SK-N-SH (cell line): Measurements from ENCODE around the gene SRRM4. TPM values are rescaled to one million over a fixed set of nuclear protein-coding genes. Genes with fewer than 3 reads are reported as not detected.

Experiments used
- CTCF ChIA-PET: fragments of 300-600, 350-600 bp; formaldehyde crosslinking; extraction: SDS; loops from one replicate; lab custom pipeline; 2021; lab: Yijun Ruan, JAX
- POLR2A ChIA-PET: fragments of 350-600 bp; sonication (Branson Sonifier 250); formaldehyde crosslinking; extraction: SDS; loops from one replicate; lab custom pipeline; 2020; ENCODE audit warnings: antibody characterized with exemption, inconsistent platforms; lab: Yijun Ruan, JAX
- DNase-seq: peaks from one replicate; pipeline ENCODE4 v3.0.0; 2012
- H2AFZ ChIP-seq: fragments of 200-600 bp; sonication (generic); 2 replicates; pipeline ENCODE4 v1.8.1; 2016; ENCODE audit warnings: antibody characterized with exemption, mild to moderate bottlenecking, low read depth
- H3F3A ChIP-seq: fragments of 200-600 bp; sonication (generic); replicated peaks from 2 replicates; pipeline ENCODE3; 2016; ENCODE audit warnings: antibody characterized with exemption, mild to moderate bottlenecking; ENCODE audit not compliant: insufficient read depth
- H3K27ac ChIP-seq, 2 experiments: fragments of 200-500 bp in 1 of 2; fragments of 200-600 bp in 1 of 2; sonication (Bioruptor generic) in 1 of 2; sonication (generic), shearing (Covaris generic) in 1 of 2; 2 replicates each; pipeline versions ENCODE4 v1.5.1 to v1.6.1; 2014 to 2016; ENCODE audit warnings: low read depth in 2 of 2, inconsistent platforms in 1 of 2, low read length in 1 of 2, mild to moderate bottlenecking in 1 of 2, mixed read lengths in 1 of 2
- H3K27me3 ChIP-seq: fragments of 200-600 bp; sonication (generic), shearing (Covaris generic); 2 replicates; pipeline ENCODE4 v1.6.1; 2016; ENCODE audit warnings: mixed run types; ENCODE audit not compliant: insufficient read depth
- H3K36me3 ChIP-seq, 2 experiments: fragments of 200-500 bp in 1 of 2; fragments of 200-600 bp in 1 of 2; sonication (Bioruptor generic) in 1 of 2; sonication (generic) in 1 of 2; replicated peaks in 1 of 2; 2 replicates each; pipeline versions ENCODE3 to v1.5.1; 2014 to 2016; ENCODE audit warnings: low read length in 1 of 2, mild to moderate bottlenecking in 1 of 2; ENCODE audit not compliant: insufficient read depth in 2 of 2, control insufficient read depth in 1 of 2
- H3K4me1 ChIP-seq, 2 experiments: fragments of 200-500 bp in 1 of 2; fragments of 200-600 bp in 1 of 2; sonication (Bioruptor generic) in 1 of 2; sonication (generic), shearing (Covaris generic) in 1 of 2; 2 replicates each; pipeline versions ENCODE4 v1.5.1 to v1.6.1; 2014 to 2016; ENCODE audit warnings: low read depth in 1 of 2, low read length in 1 of 2, mixed run types in 1 of 2; ENCODE audit not compliant: insufficient read depth in 2 of 2, control insufficient read depth in 1 of 2
- H3K4me2 ChIP-seq: fragments of 200-600 bp; sonication (generic), shearing (Covaris generic); 2 replicates; pipeline ENCODE4 v1.6.1; 2017; ENCODE audit warnings: mixed run types
- H3K4me3 ChIP-seq, 2 experiments: fragments of 200-500 bp in 1 of 2; fragments of 200-600 bp in 1 of 2; sonication (Bioruptor generic) in 1 of 2; sonication (generic), shearing (Covaris generic) in 1 of 2; 2 replicates each; pipeline versions ENCODE4 v1.5.1 to v1.8.1; 2014 to 2016; ENCODE audit warnings: low read depth in 2 of 2, inconsistent platforms in 1 of 2, low read length in 1 of 2, mild to moderate bottlenecking in 1 of 2, mixed read lengths in 1 of 2, moderate library complexity in 1 of 2
- H3K79me2 ChIP-seq: fragments of 200-600 bp; sonication (generic); 2 replicates; pipeline ENCODE4 v1.8.1; 2017; ENCODE audit warnings: mild to moderate bottlenecking; ENCODE audit not compliant: insufficient read depth
- H3K9ac ChIP-seq: fragments of 200-600 bp; sonication (generic); 2 replicates; pipeline ENCODE4 v1.6.1; 2017; ENCODE audit warnings: mixed run types
- H3K9me2 ChIP-seq: fragments of 200-600 bp; sonication (generic); 2 replicates; pipeline ENCODE4 v1.6.1; 2017; ENCODE audit warnings: mixed run types
- H3K9me3 ChIP-seq: fragments of 200-600 bp; sonication (generic); 2 replicates; pipeline ENCODE4 v1.6.1; 2017; ENCODE audit warnings: mixed run types, mild to moderate bottlenecking, moderate library complexity
- H4K20me1 ChIP-seq: fragments of 200-600 bp; sonication (generic); 2 replicates; pipeline ENCODE4 v1.6.1; 2017; ENCODE audit warnings: mild to moderate bottlenecking, mixed run types; ENCODE audit not compliant: insufficient read depth
- ELF1 ChIP-seq: IDR thresholded peaks from 2 replicates; pipeline ENCODE4 v1.4.0; 2012
- FOXJ3 ChIP-seq: sonication (generic); formaldehyde crosslinking; IDR thresholded peaks from 2 replicates; pipeline ENCODE4 v1.5.1; 2020; ENCODE audit warnings: mild to moderate bottlenecking, missing genetic modification reagents
- FOXM1 ChIP-seq: IDR thresholded peaks from 2 replicates; pipeline ENCODE4 v1.4.0; 2012; ENCODE audit warnings: low read depth, mild to moderate bottlenecking
- GABPA ChIP-seq: IDR thresholded peaks from 2 replicates; pipeline ENCODE4 v1.4.0; 2012; ENCODE audit warnings: low read depth, mild to moderate bottlenecking
- GATA2 ChIP-seq: sonication (generic); formaldehyde crosslinking; IDR thresholded peaks from 2 replicates; pipeline ENCODE4 v1.5.0; 2020; ENCODE audit warnings: mild to moderate bottlenecking, missing genetic modification reagents
- JUND ChIP-seq: IDR thresholded peaks from 2 replicates; pipeline ENCODE4 v1.4.0; 2012
- MEF2A ChIP-seq: IDR thresholded peaks from 2 replicates; pipeline ENCODE4 v1.4.0; 2012; ENCODE audit warnings: low read depth, borderline replicate concordance
- NFIC ChIP-seq: IDR thresholded peaks from 2 replicates; pipeline ENCODE4 v1.4.0; 2012; ENCODE audit warnings: borderline replicate concordance
- NRF1 ChIP-seq: IDR thresholded peaks from 2 replicates; pipeline ENCODE4 v1.6.1; 2012; ENCODE audit warnings: low read depth, mild to moderate bottlenecking, low read length
- RCOR1 ChIP-seq: fragments of 150-350 bp; IDR thresholded peaks from 2 replicates; pipeline ENCODE4 v1.6.1; 2017; ENCODE audit warnings: antibody characterized with exemption, low read length
- RXRA ChIP-seq: IDR thresholded peaks from 2 replicates; pipeline ENCODE4 v1.4.0; 2012; ENCODE audit warnings: low read depth, mild to moderate bottlenecking, borderline replicate concordance
- TCF12 ChIP-seq: IDR thresholded peaks from 2 replicates; pipeline ENCODE4 v1.4.0; 2012
- TEAD4 ChIP-seq: IDR thresholded peaks from 2 replicates; pipeline ENCODE4 v1.4.0; 2012; ENCODE audit warnings: mild to moderate bottlenecking, borderline replicate concordance; ENCODE audit not compliant: insufficient read depth
- YY1 ChIP-seq: IDR thresholded peaks from 2 replicates; pipeline ENCODE4 v1.4.0; 2012; ENCODE audit warnings: low read depth, mild to moderate bottlenecking
- WGBS: methylation state at CpG from one replicate; pipeline ENCODE4 v1.1.6; 2017; ENCODE audit warnings: low lambda C conversion rate; 5-methylcytosine and 5-hydroxymethylcytosine counted together
- polyA plus RNA-seq, 3 experiments: library from polyadenylated mRNA; depleted of rRNA; stranded (reverse); fragments of >200 nt; gene quantifications; 2 replicates each; pipeline ENCODE4 v1.2.3, GENCODE V29; 2012
- TF ChIP-seq, protein P1 (sequence below): IDR thresholded peaks from 2 replicates; pipeline ENCODE4; 2012
- TF ChIP-seq, protein P2 (sequence below): IDR thresholded peaks from 2 replicates; pipeline ENCODE4 v1.4.0; 2012; ENCODE audit warnings: low read depth, borderline replicate concordance
- TF ChIP-seq, protein P3 (sequence below): fragments of 150-350 bp; IDR thresholded peaks from 2 replicates; pipeline ENCODE4 v1.6.1; 2016; ENCODE audit warnings: mild to moderate bottlenecking, low read depth, low read length
- TF ChIP-seq, protein P4 (sequence below): IDR thresholded peaks from 2 replicates; pipeline ENCODE4 v1.6.1; 2012; ENCODE audit warnings: mild to moderate bottlenecking, low read depth, low read length, moderate library complexity

The SRRM4 gene
- polyA plus RNA-seq, 1 of the 3 experiments (the other 2 are of a cell fraction), result 0.03 TPM

DNA sequence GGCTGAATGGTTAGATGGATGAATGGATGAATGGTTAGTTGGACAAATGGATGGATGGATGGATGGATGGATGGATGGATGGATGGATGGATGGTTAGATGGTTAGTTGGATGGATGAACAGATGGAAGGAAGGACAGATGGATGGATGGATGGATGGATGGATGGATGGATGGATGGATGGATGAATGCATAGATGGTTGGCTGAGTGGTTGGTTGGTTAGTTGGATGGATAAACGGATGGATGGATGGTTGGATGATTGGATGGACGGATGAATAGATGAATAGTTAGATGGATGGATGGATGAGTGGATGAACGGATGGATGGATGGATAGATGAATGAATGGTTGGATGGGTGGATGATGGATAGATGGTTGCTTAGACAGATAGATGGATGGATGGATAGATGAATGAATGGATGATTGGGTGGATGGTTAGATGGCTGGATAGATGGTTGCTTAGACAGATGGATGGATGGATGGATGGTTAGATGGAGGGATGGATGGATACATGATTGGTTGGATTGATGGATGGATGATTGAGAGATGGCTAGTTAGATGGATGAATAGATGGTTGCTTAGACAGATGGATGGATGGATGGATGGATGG is 148.6 kb downstream of the SRRM4 start:
- Histone ChIP-seq H3K9me2 (no peaks in the 10 kb centered on the region), H3K4me2 (no peak overlapping the region), H3K27me3 (no peaks in the 10 kb centered on the region), H3K27ac (no peak overlapping the region), H3F3A (no peaks in the 10 kb centered on the region), H3K4me3 (no peak overlapping the region), H3K79me2 (no peaks in the 10 kb centered on the region), H4K20me1 (no peaks in the 10 kb centered on the region), H3K36me3 (no peaks in the 10 kb centered on the region), H3K9ac (no peak overlapping the region), H3K4me1 (no peaks in the 10 kb centered on the region), H2AFZ (no peak overlapping the region), H3K9me3 (no peaks in the 10 kb centered on the region)
- no peak for DNase-seq
- CTCF ChIA-PET, result no interaction called here
- POLR2A ChIA-PET, result no interaction called here
- WGBS, result 10% methylated on average over 3 of the region's 3 CpGs
- TF ChIP-seq, protein P1, sequence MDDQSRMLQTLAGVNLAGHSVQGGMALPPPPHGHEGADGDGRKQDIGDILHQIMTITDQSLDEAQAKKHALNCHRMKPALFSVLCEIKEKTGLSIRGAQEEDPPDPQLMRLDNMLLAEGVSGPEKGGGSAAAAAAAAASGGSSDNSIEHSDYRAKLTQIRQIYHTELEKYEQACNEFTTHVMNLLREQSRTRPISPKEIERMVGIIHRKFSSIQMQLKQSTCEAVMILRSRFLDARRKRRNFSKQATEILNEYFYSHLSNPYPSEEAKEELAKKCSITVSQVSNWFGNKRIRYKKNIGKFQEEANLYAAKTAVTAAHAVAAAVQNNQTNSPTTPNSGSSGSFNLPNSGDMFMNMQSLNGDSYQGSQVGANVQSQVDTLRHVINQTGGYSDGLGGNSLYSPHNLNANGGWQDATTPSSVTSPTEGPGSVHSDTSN, result no peak
- TF ChIP-seq TCF12 (no peak), RXRA (no peak), YY1 (no peak), FOXM1 (no peak), GATA2 (CRISPR knock-in tag) (no peak), MEF2A (no peak), NRF1 (no peak), GABPA (no peak), JUND (no peak), TEAD4 (no peak), RCOR1 (no peak), NFIC (no peak), ELF1 (no peak), FOXJ3 (CRISPR knock-in tag) (no peak)
- TF ChIP-seq, protein P2, sequence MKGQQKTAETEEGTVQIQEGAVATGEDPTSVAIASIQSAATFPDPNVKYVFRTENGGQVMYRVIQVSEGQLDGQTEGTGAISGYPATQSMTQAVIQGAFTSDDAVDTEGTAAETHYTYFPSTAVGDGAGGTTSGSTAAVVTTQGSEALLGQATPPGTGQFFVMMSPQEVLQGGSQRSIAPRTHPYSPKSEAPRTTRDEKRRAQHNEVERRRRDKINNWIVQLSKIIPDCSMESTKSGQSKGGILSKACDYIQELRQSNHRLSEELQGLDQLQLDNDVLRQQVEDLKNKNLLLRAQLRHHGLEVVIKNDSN, result no peak
- TF ChIP-seq, protein P3, sequence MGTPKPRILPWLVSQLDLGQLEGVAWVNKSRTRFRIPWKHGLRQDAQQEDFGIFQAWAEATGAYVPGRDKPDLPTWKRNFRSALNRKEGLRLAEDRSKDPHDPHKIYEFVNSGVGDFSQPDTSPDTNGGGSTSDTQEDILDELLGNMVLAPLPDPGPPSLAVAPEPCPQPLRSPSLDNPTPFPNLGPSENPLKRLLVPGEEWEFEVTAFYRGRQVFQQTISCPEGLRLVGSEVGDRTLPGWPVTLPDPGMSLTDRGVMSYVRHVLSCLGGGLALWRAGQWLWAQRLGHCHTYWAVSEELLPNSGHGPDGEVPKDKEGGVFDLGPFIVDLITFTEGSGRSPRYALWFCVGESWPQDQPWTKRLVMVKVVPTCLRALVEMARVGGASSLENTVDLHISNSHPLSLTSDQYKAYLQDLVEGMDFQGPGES, result no peak
- TF ChIP-seq, protein P4, sequence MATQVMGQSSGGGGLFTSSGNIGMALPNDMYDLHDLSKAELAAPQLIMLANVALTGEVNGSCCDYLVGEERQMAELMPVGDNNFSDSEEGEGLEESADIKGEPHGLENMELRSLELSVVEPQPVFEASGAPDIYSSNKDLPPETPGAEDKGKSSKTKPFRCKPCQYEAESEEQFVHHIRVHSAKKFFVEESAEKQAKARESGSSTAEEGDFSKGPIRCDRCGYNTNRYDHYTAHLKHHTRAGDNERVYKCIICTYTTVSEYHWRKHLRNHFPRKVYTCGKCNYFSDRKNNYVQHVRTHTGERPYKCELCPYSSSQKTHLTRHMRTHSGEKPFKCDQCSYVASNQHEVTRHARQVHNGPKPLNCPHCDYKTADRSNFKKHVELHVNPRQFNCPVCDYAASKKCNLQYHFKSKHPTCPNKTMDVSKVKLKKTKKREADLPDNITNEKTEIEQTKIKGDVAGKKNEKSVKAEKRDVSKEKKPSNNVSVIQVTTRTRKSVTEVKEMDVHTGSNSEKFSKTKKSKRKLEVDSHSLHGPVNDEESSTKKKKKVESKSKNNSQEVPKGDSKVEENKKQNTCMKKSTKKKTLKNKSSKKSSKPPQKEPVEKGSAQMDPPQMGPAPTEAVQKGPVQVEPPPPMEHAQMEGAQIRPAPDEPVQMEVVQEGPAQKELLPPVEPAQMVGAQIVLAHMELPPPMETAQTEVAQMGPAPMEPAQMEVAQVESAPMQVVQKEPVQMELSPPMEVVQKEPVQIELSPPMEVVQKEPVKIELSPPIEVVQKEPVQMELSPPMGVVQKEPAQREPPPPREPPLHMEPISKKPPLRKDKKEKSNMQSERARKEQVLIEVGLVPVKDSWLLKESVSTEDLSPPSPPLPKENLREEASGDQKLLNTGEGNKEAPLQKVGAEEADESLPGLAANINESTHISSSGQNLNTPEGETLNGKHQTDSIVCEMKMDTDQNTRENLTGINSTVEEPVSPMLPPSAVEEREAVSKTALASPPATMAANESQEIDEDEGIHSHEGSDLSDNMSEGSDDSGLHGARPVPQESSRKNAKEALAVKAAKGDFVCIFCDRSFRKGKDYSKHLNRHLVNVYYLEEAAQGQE, result no peak
